Coronary artery (tissue), 2 donors: ENCODE results near the gene EBI3.

ENCODE experiments used
- DNase-seq: peaks from one replicate; pipeline ENCODE4 v3.0.0-alpha.2; 2017; ENCODE audit warnings: low spot score
- H3K27ac ChIP-seq, 2 donors: fragments of 200-600 bp; sonication (generic); one replicate each; pipeline ENCODE4 v1.5.1; 2016 to 2019
- H3K4me3 ChIP-seq: fragments of 200-600 bp; sonication (generic); 2 replicates; pipeline ENCODE4 v1.5.1; 2016; ENCODE audit warnings: mild to moderate bottlenecking, moderate library complexity
- TF ChIP-seq, protein P1 (sequence below): fragments of 200-600 bp; sonication (generic); IDR thresholded peaks from one replicate; pipeline ENCODE4 v1.5.1; 2019; ENCODE audit warnings: antibody characterized with exemption

Gene EBI3

DNA sequence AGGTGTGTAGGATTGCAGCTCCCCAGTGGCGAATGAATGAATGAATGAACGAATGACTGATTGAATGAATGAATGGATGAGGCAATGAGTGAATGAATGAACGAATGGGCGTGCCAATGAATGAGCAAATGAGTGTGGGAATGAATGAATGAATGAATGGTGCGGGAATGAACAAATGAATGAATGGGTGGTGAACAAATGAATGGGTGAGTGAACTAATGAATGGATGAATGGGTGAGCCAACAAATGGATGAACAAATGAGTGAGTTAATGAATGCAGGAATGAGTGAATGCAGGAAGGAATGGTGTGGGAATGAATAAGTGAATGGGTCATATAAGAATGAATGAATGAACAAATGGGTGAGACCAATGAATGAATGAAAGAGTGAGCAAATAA lies 32.1 kb upstream of the EBI3 start:
- no peak overlapping the region for H3K27ac ChIP-seq
- no peak for DNase-seq
- no peak overlapping the region for H3K4me3 ChIP-seq
- TF ChIP-seq, protein P1, sequence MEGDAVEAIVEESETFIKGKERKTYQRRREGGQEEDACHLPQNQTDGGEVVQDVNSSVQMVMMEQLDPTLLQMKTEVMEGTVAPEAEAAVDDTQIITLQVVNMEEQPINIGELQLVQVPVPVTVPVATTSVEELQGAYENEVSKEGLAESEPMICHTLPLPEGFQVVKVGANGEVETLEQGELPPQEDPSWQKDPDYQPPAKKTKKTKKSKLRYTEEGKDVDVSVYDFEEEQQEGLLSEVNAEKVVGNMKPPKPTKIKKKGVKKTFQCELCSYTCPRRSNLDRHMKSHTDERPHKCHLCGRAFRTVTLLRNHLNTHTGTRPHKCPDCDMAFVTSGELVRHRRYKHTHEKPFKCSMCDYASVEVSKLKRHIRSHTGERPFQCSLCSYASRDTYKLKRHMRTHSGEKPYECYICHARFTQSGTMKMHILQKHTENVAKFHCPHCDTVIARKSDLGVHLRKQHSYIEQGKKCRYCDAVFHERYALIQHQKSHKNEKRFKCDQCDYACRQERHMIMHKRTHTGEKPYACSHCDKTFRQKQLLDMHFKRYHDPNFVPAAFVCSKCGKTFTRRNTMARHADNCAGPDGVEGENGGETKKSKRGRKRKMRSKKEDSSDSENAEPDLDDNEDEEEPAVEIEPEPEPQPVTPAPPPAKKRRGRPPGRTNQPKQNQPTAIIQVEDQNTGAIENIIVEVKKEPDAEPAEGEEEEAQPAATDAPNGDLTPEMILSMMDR = no peak

DNA sequence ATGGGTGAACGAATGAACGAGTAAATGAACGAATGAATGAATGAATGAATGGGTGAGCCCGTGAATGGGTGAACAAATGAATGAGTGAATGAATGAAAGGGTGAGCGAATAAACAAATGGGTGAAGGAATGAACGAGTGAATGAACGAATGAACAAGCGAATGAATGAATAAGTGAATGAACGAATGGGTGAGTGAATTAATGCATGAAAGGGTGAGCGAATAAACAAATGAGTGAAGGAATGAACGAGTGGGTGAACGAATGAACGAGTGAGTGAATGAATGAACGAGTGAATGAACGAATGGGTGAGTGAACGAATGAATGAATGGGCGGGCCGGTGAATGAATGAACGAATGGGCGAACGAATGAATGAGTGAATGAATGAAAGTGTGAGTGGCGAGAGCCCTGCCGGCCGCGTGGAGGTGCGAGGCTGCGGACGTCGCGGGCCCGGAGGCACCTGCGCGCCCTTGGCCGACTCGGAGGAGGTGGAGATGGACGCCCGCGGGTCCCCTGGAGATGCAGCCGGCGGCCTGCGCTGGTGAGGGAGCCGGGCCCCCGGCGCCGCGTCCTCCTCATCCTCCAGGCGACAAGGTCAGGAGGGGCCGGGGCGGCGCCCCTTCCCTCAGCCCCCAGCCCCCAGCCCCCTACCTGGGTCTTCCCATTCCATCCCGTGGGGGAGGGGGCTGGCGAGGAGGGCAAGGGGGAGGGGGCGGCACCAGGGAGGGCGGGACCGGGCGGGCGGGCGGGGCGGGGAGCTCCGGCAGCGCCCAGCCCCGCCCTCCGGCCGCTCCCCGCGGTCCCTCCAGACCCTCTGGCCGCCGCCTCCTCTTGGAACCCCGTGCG lies 31.5 kb upstream of the EBI3 start:
- TF ChIP-seq, protein P1 = no peak
- no peak overlapping the region for H3K4me3 ChIP-seq
- no peak overlapping the region for H3K27ac ChIP-seq
- no peak for DNase-seq

DNA sequence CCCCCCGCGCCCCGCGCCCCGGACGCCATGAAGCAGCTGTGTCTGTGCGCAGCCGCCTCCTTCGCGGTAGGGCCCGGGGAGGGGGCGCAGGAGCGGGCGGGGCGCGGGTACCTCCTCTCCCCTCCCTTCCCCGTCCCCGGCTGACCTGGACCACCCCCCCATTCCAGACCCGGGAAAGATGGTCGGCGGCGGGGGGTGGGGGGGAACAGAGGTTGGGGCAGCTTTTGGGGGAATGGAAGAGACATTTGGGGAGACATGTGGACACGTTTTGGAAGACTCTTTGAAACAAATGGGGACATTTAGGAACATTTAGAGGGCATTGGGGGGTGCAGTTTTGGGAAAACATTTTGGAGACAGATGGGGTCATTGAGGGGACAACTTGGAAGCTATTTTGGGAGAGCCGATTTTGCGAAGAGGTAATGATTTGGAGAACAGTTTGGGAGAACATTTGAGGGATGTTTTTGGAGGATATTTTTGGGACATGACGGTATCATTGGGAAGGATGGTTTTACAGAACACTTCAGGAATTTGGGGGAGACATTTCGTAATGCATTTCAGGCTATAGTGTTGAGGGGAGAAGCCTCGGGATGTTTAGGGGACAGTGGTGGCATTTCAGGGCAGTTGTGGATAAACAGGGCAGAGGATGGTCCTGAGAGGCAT lies 30.7 kb upstream of the EBI3 start:
- Histone ChIP-seq H3K27ac (no peak overlapping the region), H3K4me3 (no peak overlapping the region)
- no peak for DNase-seq
- TF ChIP-seq, protein P1 = no peak

DNA sequence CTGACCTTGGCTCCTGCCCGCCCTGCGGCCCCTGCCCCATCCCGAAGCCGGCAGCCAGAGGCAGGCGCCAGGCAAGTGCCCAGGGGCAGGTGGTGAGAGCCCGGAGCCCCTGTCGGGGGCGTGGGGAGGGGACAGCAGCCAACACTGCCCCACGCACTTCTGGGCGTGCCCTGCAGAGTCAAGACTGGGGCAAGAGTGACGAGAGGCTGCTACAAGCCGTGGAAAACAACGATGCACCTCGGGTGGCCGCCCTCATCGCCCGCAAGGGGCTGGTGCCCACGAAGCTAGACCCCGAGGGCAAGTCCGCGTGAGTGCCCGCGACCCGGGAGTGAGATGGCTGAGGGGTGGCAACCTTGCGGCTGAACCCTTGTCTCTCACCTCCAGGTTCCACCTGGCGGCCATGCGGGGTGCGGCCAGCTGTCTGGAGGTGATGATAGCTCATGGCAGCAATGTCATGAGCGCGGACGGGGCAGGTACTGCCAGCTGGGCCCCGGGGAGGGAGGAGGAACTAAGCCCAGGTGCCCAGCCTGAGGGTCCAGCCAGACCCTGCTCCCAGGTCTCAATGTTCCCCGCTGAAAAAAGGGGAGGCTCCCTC lies 29.5 kb upstream of the EBI3 start:
- no peak for DNase-seq
- Histone ChIP-seq H3K4me3 (no peak overlapping the region), H3K27ac (no peak overlapping the region)
- TF ChIP-seq, protein P1 = no peak

DNA sequence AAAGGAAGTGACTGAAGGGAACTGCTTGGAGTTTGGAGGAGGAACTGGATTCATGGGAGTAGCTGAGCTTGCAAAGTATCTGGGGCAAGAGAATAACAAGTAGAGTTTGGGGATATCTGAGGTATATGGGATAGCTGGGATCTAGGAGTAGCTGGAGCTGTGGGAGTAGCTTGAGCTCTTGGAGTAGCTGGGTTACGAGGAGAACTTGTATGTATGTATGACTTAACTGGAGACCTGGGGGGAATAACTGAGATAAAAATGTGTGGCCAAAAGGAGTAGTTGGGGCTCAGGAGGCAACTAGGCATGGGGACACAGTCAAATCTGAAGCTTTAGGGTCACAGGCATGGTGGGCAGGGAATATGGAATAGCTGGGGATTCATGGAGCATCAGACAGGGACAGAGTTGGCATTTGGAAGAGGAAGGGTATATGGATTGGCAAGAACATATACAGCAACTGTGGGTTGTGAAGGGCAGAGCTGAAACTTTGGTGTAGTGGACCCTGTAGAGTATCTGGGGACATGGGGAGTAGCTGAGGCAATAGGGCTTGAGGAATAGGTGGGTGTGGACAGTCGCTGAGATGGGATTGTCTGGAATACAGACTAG lies 28.3 kb upstream of the EBI3 start:
- no peak overlapping the region for H3K4me3 ChIP-seq
- TF ChIP-seq, protein P1 = no peak
- H3K27ac ChIP-seq = no peak overlapping the region
- no peak for DNase-seq

DNA sequence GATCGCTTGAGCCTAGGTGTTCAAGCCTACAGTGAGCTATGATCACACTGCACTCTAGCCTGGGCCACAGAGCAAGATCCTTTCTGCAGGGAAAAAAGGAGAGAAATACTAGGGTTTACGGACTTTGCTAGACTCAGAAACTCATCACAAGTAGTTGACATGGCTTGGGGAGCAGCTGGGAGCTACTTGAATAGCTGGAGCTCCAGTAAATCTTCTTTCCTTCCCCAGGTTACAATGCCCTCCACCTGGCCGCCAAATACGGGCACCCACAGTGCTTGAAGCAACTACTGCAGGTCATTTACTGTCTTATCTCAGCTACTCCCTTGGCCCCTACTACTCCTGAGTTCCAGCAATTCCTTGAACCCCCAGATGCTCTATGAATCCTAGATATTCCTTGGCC lies 27.5 kb upstream of the EBI3 start:
- Histone ChIP-seq H3K27ac (no peak overlapping the region), H3K4me3 (no peak overlapping the region)
- DNase-seq = no peak
- TF ChIP-seq, protein P1 = no peak
